ENCODE results near the gene CLMN.

DNA sequence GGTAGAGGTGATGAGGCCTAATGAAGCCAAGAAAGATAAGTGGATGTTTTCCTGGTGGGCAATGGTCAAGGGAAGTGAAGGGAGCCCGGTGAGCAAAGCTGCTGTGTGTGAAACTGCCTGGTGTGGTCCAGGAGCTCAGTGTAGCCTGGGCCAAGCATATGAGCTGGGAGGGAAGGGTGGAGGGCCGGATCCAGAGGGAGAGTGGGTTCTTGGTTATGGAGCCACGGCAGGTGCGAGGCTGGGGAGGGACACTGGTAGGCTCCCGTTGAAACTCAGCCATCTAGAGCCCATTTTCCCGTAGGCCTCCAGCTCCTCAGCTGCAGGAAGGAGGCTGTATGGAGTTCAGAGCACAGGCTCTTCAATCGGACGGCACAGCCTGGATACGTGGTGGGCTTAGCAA lies 10.2 kb upstream of the CLMN start:
- no peak for TF ChIP-seq NANOG (IDR thresholded peaks at IDR 0.05; ENCODE audit: insufficient read depth, low read depth, low read length, poor library complexity, severe bottlenecking)
- TF ChIP-seq, protein P1, sequence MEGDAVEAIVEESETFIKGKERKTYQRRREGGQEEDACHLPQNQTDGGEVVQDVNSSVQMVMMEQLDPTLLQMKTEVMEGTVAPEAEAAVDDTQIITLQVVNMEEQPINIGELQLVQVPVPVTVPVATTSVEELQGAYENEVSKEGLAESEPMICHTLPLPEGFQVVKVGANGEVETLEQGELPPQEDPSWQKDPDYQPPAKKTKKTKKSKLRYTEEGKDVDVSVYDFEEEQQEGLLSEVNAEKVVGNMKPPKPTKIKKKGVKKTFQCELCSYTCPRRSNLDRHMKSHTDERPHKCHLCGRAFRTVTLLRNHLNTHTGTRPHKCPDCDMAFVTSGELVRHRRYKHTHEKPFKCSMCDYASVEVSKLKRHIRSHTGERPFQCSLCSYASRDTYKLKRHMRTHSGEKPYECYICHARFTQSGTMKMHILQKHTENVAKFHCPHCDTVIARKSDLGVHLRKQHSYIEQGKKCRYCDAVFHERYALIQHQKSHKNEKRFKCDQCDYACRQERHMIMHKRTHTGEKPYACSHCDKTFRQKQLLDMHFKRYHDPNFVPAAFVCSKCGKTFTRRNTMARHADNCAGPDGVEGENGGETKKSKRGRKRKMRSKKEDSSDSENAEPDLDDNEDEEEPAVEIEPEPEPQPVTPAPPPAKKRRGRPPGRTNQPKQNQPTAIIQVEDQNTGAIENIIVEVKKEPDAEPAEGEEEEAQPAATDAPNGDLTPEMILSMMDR (IDR thresholded peaks at IDR 0.05; ENCODE audit: control extremely low read depth in 1 of 3, insufficient read depth in 1 of 3, low read depth in 1 of 3, low read length in 3 of 3), result no peak
- no peak for TF ChIP-seq JUN (IDR thresholded peaks at IDR 0.05; ENCODE audit: low read depth, low read length)
- no peak for TF ChIP-seq POLR2A (IDR thresholded peaks at IDR 0.05; ENCODE audit: control extremely low read depth in 1 of 2, low read depth in 2 of 2, low read length in 2 of 2)
- TF ChIP-seq JUND (IDR thresholded peaks at IDR 0.05; ENCODE audit: low read length), result no peak
- no peak for TF ChIP-seq TEAD4 (IDR thresholded peaks at IDR 0.05; ENCODE audit: low read depth, low read length)
- no peak for TF ChIP-seq POLR2AphosphoS5 (IDR thresholded peaks at IDR 0.05; ENCODE audit: low read depth, low read length)
- no peak for TF ChIP-seq SUZ12 (IDR thresholded peaks at IDR 0.05; ENCODE audit: low read length)
- TF ChIP-seq, protein P2, sequence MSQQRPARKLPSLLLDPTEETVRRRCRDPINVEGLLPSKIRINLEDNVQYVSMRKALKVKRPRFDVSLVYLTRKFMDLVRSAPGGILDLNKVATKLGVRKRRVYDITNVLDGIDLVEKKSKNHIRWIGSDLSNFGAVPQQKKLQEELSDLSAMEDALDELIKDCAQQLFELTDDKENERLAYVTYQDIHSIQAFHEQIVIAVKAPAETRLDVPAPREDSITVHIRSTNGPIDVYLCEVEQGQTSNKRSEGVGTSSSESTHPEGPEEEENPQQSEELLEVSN (IDR thresholded peaks at IDR 0.05), result no peak
- no peak for TF ChIP-seq YY1 (IDR thresholded peaks at IDR 0.05; ENCODE audit: low read depth, low read length)
- no peak for TF ChIP-seq FOSL1 (IDR thresholded peaks at IDR 0.05; ENCODE audit: insufficient read depth, low read depth, low read length)

All from H1 (cell line).